HG03196 (cell line): ENCODE measurements around the gene LTBP2.

Experiments
- ATAC-seq: cut with Tn5 transposase; IDR thresholded peaks from one replicate; pipeline ENCODE4 v1.9.1; 2021; ENCODE audit not compliant: unreplicated experiment

LTBP2 gene

DNA sequence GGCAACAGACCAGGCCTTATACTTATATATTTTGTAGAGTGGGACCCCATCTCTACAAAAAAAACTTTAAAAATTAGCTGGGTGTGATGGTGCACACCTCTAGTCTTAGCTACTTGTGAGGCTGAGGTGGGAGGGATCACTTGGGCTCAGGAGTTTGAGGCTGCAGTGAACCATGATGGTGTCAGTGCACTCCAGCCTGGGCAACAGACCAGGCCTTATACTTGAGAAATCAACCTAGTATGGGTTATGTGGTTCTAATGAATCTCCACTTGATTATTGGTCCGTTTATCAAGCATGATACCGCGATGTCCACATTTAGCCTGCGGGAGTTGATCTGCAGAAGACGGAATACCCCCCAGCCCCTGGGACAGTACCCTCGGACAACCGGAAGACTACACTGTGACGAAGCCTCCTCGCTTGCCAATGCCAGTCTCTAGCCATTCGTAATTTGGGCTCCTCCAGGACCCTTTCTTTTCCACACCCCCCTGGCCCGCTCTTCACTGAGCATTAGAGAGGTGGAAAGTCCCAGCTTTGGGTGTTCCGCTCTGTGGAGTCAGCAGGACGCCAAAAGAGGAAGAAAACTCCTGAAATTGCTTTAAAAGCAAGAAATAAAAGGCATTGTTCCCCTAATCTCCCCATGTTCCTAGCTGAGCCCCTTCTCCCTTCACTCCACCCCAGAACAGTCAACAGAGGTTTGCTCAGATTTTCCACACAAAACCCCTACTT is 19.4 kb downstream of the LTBP2 start:
- no peak for ATAC-seq

DNA sequence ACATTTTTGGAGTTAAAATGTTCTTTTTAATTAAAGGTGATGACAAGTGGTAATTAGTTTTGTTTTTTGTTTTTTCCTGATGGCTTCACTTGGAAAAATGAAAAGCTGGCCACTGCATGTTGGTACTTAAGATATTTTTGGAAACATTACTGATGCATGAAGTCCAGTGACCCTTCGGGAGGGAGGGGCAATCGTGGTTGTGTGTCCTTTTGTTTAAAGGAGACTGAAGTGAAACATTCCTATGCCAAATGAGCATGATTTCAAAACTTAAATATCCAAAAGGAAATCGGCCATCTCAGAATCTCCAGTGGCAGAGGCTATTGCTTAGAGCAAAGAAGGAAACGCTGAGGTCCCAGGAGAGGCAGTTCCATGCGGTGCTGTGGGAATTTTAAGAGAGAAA is 20.1 kb downstream of the LTBP2 start:
- no peak for ATAC-seq

DNA sequence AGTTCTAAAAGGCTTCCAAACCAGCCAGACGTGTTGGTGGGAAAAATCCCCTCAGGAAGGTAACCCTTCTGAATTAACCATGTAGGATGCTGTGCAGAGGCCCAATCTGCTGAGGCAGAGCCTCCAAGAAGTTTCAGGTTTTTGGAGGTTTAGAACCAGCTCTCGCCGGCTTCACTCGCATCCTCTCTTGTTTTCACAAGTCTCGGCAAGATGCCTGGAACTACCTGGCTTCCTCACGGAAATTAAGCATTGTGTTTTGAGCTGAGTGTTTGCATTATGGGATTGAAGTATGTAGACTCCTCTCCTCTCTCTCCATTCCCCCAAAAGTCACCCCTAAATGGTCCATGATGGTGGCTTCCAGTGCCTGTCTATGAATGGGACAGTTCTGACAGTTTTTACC is 20.6 kb downstream of the LTBP2 start:
- no peak for ATAC-seq

DNA sequence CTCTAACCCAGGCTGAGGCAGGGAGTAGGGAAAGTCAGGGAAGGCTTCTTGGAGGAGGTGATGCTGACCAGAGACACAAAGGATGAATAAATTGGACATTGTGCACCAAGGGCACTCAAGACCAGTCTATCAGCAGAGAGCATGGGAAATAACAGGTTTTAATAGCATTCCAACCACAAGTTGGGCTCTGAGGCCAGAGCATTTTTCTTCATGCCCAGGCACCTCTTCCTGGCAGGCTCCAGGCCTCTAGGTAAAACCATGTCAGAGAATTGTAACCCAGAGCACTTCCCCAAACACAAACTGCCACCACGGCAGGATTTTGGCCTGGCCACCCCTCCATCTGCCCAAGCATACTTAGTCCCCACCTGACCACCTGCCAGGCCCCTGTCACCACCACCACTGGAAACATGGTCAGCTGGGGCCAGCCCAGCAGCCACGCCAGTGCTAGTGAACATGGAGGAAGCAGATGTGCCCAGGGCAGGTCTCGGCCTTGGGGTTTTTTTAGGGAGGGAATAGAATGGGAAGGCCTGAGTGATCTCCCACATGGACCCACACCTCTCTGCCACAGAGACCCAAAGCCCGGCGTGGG is 22.7 kb downstream of the LTBP2 start:
- no peak for ATAC-seq

DNA sequence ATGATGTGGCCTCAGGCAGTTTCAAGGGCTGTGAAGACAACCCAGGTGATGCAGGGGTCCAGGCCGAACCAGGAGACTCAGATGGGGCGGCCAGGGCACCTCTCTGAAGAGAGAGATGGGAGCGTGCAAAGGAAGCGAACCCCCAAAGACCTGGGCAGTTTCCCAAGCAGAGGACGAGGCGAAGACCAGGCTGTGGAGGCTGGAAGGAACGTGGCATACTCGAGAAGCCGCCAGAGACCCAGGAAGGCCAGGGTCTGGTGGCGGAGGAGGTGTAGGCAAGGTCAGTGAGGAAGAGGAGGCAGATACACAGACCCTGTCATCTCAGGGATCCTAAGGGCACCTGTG is 24.7 kb downstream of the LTBP2 start:
- no peak for ATAC-seq

DNA sequence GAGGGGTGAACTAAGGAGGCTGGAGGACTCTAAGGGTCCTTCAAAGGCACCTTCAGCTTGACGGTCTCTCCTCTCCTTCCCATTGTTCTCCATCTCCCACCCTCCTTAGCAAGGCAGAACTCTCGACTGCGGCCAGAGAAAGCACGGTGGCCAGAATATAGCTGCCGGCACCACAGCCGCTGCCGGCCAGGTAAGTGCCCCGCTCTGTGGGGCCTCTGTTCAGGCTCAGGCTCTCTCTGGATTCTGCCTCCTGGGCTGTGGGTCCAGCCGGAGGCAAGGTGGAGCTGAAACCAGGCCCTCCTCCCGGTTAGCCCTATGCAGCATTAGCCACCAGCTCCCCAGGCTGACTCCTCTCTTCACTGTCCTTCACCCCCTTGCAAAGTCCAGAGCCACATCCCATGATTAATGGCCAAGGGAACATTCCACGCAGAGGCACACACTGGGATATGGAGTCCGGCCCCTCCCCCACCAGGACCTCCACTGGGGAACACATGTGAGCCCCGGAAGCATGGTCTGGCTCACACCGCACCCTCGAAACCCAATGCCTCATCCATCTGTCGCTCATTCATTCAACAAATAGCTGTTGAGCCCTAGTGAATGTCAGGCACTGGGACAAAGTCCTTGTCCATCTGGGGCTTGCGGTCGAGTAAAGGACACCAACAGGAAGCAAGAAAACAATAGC is 25.2 kb downstream of the LTBP2 start:
- ATAC-seq: no peak

- no peak for ATAC-seq
Measured at GRCh38 chr14:74585406-74586335, 26.4 kb downstream of the LTBP2 start.

DNA sequence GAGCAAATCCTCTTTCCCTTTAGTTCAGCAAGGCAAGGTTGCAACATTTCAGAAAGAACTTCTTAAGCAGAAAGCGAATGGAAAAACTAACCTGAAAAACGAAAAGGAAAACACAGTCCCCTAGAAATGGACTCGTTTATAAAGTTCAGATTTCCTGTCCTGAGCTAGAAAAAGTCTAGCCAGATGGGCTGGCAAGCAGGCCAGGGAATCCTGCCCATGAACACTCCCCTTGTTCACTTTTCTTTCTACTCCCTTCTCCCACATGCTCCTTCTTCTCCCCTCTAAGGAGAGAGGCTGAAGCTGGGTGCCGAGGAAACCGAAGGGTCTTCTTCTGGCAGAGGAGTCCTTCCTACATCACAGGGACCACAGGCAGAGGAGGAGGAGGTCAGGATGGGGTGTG is 27.1 kb downstream of the LTBP2 start:
- no peak for ATAC-seq

GRCh38 chr14:74583689-74584434 is 28.2 kb downstream of the LTBP2 start:
- ATAC-seq: no peak

GRCh38 chr14:74582910-74583581 is 29.0 kb downstream of the LTBP2 start:
- ATAC-seq: no peak

DNA sequence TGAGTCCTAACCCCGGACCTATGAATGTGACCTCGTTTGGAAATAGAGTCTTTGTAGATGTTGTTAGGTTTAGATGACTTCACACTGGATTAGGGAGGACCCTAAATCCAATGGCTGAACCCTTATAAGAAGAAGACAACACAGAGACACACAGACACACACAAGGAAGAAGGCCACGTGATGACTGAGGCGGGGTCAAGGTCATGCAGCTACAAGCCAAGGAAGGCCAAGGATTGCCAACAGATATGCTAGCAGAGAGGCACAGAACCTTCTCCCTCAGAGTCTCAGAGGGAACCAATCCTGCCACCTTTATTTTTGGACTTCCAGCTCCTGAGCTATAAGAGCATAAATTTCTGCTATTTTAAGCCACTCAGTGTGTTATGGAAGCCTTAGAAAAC is 31.8 kb downstream of the LTBP2 start:
- ATAC-seq: no peak

GRCh38 chr14:74579447-74580274 is 32.4 kb downstream of the LTBP2 start:
- ATAC-seq: no peak

GRCh38 chr14:74578479-74578878 is 33.6 kb downstream of the LTBP2 start:
- no peak for ATAC-seq

GRCh38 chr14:74577948-74578275 is 34.1 kb downstream of the LTBP2 start:
- ATAC-seq: no peak

DNA sequence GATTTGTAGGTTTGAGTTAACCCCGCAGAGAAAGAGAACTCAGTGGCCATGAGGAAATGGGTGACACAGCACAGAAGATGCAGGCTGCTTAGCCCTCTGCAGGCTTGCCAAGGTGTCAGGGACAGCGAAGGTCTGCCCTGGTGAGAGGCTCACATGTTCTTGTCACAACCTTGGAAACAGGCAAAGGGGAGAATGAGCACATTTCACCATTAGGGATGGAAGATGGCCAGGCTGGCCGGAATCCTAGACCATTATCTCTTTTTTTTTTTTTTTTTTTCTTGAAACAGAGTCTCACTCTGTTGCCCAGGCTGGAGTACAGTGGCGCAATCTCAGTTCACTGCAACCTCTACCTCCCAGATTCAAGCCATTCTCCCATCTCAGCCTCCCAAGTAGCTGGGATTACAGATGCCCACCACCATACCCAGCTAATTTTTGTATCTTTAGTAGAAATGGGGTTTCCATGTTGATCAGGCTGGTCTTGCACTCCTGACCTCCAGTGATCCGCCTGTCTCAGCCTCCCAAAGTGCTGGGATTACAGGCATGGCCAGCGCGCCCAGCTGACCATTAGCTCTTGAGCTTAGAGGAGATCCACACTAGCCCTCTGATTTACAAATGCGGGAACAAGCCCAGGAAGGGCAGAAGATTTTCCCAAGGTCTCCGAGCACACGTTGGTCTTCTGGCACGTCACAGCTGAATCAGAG is 34.6 kb downstream of the LTBP2 start:
- no peak for ATAC-seq

- no peak for ATAC-seq
Measured at GRCh38 chr14:74575936-74576335, 36.1 kb downstream of the LTBP2 start.

GRCh38 chr14:74575507-74575906 is 36.5 kb downstream of the LTBP2 start:
- ATAC-seq: no peak

- ATAC-seq: no peak
Measured at GRCh38 chr14:74574706-74575105, 37.3 kb downstream of the LTBP2 start.

DNA sequence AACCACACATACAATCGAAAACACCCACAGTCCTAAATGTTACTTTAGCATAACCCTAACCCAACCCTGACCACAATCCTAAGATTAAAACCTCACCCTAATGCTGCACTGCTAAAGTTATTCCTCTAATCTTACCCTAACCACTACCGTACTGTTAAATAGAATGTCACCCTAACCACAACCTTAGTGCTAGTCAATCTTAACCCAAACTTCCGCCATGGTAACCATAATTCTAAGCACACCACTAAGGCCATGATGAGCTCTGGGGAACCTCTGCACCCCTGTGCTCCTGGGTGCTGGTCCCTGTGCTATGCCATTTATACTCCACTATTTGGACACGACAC is 38.0 kb downstream of the LTBP2 start:
- no peak for ATAC-seq
